HepG2 (cell line): ENCODE measurements around the gene RPL41. TPM values are rescaled to one million over a fixed set of nuclear protein-coding genes. Genes with fewer than 3 reads are reported as not detected.
A peak's percentile ranks its signal among the peaks of the same experiment; 100 is the strongest.

ENCODE experiments used
- AKAP8 ChIP-seq: sonication (generic); formaldehyde crosslinking; IDR thresholded peaks from 2 replicates; pipeline ENCODE4 v1.5.1; 2020; ENCODE audit warnings: mild to moderate bottlenecking, missing genetic modification reagents
- BHLHE40 ChIP-seq: IDR thresholded peaks from 2 replicates; pipeline ENCODE4 v1.6.1; 2011; ENCODE audit warnings: low read length, improper control_type of control experiment
- CHD2 ChIP-seq: IDR thresholded peaks from 2 replicates; pipeline ENCODE4 v1.6.1; 2011; ENCODE audit warnings: low read depth, low read length, improper control_type of control experiment
- GABPB1 ChIP-seq: IDR thresholded peaks from 2 replicates; pipeline ENCODE4 v1.6.1; 2016; ENCODE audit warnings: mild to moderate bottlenecking, missing genetic modification reagents, moderate library complexity, missing compliant biosample characterization
- GLI4 ChIP-seq: sonication (generic); formaldehyde crosslinking; IDR thresholded peaks from 2 replicates; pipeline ENCODE4 v1.5.1; 2020; ENCODE audit warnings: missing genetic modification reagents, mild to moderate bottlenecking, moderate library complexity, borderline replicate concordance
- JUNB ChIP-seq: sonication (generic); formaldehyde crosslinking; IDR thresholded peaks from 2 replicates; pipeline ENCODE4 v1.8.0; 2022; ENCODE audit warnings: missing genetic modification reagents, mild to moderate bottlenecking, borderline replicate concordance
- LCORL ChIP-seq, 2 experiments: fragments of 450-650 bp in 1 of 2; sonication (generic) in 1 of 2; formaldehyde crosslinking in 1 of 2; IDR thresholded peaks; 2 replicates each; pipeline versions ENCODE4 v1.5.0 to v1.6.1; 2017 to 2020; ENCODE audit warnings: antibody characterized with exemption in 1 of 2, missing genetic modification reagents in 1 of 2
- MAF1 ChIP-seq: sonication (generic); formaldehyde crosslinking; IDR thresholded peaks from 2 replicates; pipeline ENCODE4 v1.5.0; 2020; ENCODE audit warnings: missing genetic modification reagents, borderline replicate concordance
- NPAS2 ChIP-seq: sonication (generic); formaldehyde crosslinking; IDR thresholded peaks from 2 replicates; pipeline ENCODE4 v1.8.0; 2022; ENCODE audit warnings: mild to moderate bottlenecking, missing genetic modification reagents, borderline replicate concordance
- POLR2G ChIP-seq: fragments of 200-400 bp; formaldehyde crosslinking; IDR thresholded peaks from 2 replicates; pipeline ENCODE4 v1.6.1; 2018; ENCODE audit warnings: mild to moderate bottlenecking, low read depth, low read length, moderate library complexity
- SPEN ChIP-seq: sonication (generic); formaldehyde crosslinking; IDR thresholded peaks from 2 replicates; pipeline ENCODE4 v1.5.1; 2020; ENCODE audit warnings: low read depth, mild to moderate bottlenecking, missing genetic modification reagents
- ZBTB7B ChIP-seq: sonication (generic); formaldehyde crosslinking; IDR thresholded peaks from 2 replicates; pipeline ENCODE4 v1.4.0; 2020; ENCODE audit warnings: missing genetic modification reagents
- ZFP90 ChIP-seq: sonication (generic); formaldehyde crosslinking; IDR thresholded peaks from 2 replicates; pipeline ENCODE4 v1.8.0; 2022; ENCODE audit warnings: missing genetic modification reagents, mild to moderate bottlenecking, inconsistent platforms, borderline replicate concordance
- ZNF17 ChIP-seq: sonication (generic); formaldehyde crosslinking; IDR thresholded peaks from 2 replicates; pipeline ENCODE4 v1.5.0; 2020; ENCODE audit warnings: mild to moderate bottlenecking, missing genetic modification reagents
- ZNF256 ChIP-seq: sonication (generic); formaldehyde crosslinking; conservative IDR thresholded peaks from 2 replicates; pipeline ENCODE4 v1.4.0; 2020; ENCODE audit warnings: missing genetic modification reagents
- ZNF367 ChIP-seq: sonication (generic); formaldehyde crosslinking; IDR thresholded peaks from 2 replicates; pipeline ENCODE4 v1.4.0; 2020; ENCODE audit warnings: missing genetic modification reagents, borderline replicate concordance
- ZNF382 ChIP-seq: sonication (generic); formaldehyde crosslinking; IDR thresholded peaks from 2 replicates; pipeline ENCODE4 v1.5.0; 2020; ENCODE audit warnings: missing genetic modification reagents, mild to moderate bottlenecking, borderline replicate concordance
- ZNF556 ChIP-seq: sonication (generic); formaldehyde crosslinking; IDR thresholded peaks from 2 replicates; pipeline ENCODE4 v1.4.0; 2020; ENCODE audit warnings: mild to moderate bottlenecking, missing genetic modification reagents, borderline replicate concordance
- ZNF629 ChIP-seq: sonication (generic); formaldehyde crosslinking; conservative IDR thresholded peaks from 2 replicates; pipeline ENCODE4 v1.5.0; 2020; ENCODE audit warnings: missing genetic modification reagents
- polyA plus RNA-seq, 8 experiments: library from polyadenylated mRNA; depleted of rRNA in 3 of 8; stranded (reverse) in 7 of 8; unstranded in 1 of 8; fragments of >200 nt; fragmentation: Illumina TruSeq in 4 of 8; extraction: Trizol in 4 of 8; gene quantifications; 2 replicates each; pipeline versions ENCODE4 v1.2.1 to v1.2.3, GENCODE V29; 2011 to 2016; ENCODE audit warnings: low read depth in 4 of 8, missing spikeins in 1 of 8, mixed read lengths in 1 of 8; ENCODE audit not compliant: insufficient read depth in 1 of 8
- total RNA-seq, 5 experiments: library from RNA; depleted of rRNA; stranded (reverse); fragments of >200 nt; fragmentation: Illumina TruSeq; extraction: Trizol; gene quantifications; 2 replicates each; pipeline ENCODE4 v1.2.3, GENCODE V29; 2016; ENCODE audit warnings: low read depth in 1 of 5
- TF ChIP-seq, protein P1 (sequence below): sonication (generic); formaldehyde crosslinking; IDR thresholded peaks from 2 replicates; pipeline ENCODE4 v1.4.0; 2020; ENCODE audit warnings: low read depth, missing genetic modification reagents
- TF ChIP-seq, protein P2 (sequence below): sonication (generic); formaldehyde crosslinking; IDR thresholded peaks from 2 replicates; pipeline ENCODE4 v1.5.0; 2020; ENCODE audit warnings: missing genetic modification reagents, mild to moderate bottlenecking, borderline replicate concordance
- TF ChIP-seq, protein P3 (sequence below): fragments of 450-650 bp; IDR thresholded peaks from 2 replicates; pipeline ENCODE4 v1.6.1; 2017; ENCODE audit warnings: mild to moderate bottlenecking

Gene RPL41
- total and polyA plus RNA-seq, 2 of the 13 experiments (the other 11 are each of a cell fraction or from before 2014, with no cell fraction given): 4,012 to 7,670 TPM

DNA sequence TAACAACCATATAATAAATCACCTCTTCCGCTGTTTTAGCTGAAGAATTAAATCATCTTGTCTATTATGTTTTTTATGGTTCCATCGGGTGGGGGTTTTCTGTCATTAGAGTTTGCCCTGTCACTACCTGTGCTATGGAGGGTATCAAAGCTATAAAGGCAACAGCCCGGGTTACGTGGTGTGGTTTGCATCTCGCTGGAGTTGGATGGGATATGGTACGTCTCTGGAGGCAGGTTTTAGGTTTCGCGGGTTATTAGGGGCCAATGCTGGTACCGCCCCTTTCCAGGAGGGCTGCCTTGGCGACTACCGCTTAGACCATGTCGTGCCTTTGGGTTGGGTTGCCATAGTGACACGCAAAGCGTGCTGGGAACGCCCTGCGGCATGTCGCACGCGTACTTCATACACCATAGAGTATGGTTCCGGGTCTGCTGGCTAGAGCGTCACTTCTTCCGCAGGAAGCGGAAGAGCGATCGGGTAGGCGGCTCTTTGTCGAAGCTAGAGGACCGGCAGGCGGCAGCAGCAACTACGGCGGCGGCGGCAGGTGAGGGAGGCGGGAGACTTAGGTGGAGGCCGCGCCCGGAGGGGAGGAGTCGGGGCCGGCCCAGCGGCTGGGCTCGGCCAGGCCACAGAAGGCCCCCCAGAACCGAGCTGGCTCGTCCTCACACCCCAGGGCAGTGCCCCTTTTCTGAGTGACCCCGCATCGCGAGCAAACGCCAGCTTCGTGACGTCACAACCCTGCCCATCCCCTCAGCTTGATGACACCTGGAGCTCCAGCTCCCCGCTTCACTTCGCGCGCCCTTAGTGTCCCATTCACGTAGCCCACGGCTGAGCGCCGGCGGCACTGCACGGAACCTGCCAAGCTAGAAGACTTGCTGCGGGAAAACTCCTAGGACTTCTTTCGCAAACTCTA is 1.6 kb downstream of the RPL41 start, which contains the start of gene ZC3H10 (continued):
- TF ChIP-seq CHD2: peak; percentile 67; the same call in 1 of the 2 replicates
- TF ChIP-seq ZFP90: peak; percentile 43; the same call in 1 of the 2 replicates
- TF ChIP-seq, protein P1, sequence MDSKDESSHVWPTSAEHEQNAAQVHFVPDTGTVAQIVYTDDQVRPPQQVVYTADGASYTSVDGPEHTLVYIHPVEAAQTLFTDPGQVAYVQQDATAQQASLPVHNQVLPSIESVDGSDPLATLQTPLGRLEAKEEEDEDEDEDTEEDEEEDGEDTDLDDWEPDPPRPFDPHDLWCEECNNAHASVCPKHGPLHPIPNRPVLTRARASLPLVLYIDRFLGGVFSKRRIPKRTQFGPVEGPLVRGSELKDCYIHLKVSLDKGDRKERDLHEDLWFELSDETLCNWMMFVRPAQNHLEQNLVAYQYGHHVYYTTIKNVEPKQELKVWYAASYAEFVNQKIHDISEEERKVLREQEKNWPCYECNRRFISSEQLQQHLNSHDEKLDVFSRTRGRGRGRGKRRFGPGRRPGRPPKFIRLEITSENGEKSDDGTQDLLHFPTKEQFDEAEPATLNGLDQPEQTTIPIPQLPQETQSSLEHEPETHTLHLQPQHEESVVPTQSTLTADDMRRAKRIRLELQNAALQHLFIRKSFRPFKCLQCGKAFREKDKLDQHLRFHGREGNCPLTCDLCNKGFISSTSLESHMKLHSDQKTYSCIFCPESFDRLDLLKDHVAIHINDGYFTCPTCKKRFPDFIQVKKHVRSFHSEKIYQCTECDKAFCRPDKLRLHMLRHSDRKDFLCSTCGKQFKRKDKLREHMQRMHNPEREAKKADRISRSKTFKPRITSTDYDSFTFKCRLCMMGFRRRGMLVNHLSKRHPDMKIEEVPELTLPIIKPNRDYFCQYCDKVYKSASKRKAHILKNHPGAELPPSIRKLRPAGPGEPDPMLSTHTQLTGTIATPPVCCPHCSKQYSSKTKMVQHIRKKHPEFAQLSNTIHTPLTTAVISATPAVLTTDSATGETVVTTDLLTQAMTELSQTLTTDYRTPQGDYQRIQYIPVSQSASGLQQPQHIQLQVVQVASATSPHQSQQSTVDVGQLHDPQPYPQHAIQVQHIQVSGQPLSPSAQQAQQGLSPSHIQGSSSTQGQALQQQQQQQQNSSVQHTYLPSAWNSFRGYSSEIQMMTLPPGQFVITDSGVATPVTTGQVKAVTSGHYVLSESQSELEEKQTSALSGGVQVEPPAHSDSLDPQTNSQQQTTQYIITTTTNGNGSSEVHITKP (CRISPR knock-in tag): peak; percentile 60; the same call in 1 of the 2 replicates
- TF ChIP-seq, protein P2, sequence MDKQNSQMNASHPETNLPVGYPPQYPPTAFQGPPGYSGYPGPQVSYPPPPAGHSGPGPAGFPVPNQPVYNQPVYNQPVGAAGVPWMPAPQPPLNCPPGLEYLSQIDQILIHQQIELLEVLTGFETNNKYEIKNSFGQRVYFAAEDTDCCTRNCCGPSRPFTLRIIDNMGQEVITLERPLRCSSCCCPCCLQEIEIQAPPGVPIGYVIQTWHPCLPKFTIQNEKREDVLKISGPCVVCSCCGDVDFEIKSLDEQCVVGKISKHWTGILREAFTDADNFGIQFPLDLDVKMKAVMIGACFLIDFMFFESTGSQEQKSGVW (CRISPR knock-in tag): no peak
- no peak for TF ChIP-seq JUNB (CRISPR knock-in tag)
- peak; percentile 99 for TF ChIP-seq SPEN
- TF ChIP-seq ZNF367 (CRISPR knock-in tag): no peak
- no peak for TF ChIP-seq ZNF382 (CRISPR knock-in tag)
- TF ChIP-seq, protein P3, sequence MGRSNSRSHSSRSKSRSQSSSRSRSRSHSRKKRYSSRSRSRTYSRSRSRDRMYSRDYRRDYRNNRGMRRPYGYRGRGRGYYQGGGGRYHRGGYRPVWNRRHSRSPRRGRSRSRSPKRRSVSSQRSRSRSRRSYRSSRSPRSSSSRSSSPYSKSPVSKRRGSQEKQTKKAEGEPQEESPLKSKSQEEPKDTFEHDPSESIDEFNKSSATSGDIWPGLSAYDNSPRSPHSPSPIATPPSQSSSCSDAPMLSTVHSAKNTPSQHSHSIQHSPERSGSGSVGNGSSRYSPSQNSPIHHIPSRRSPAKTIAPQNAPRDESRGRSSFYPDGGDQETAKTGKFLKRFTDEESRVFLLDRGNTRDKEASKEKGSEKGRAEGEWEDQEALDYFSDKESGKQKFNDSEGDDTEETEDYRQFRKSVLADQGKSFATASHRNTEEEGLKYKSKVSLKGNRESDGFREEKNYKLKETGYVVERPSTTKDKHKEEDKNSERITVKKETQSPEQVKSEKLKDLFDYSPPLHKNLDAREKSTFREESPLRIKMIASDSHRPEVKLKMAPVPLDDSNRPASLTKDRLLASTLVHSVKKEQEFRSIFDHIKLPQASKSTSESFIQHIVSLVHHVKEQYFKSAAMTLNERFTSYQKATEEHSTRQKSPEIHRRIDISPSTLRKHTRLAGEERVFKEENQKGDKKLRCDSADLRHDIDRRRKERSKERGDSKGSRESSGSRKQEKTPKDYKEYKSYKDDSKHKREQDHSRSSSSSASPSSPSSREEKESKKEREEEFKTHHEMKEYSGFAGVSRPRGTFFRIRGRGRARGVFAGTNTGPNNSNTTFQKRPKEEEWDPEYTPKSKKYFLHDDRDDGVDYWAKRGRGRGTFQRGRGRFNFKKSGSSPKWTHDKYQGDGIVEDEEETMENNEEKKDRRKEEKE: no peak
- TF ChIP-seq BHLHE40: peak; percentile 89
- 0 out of 2 replicates have a peak, but pooled peaks have one; percentile 28 for TF ChIP-seq ZNF256 (CRISPR knock-in tag)
- TF ChIP-seq POLR2G: peak; percentile 97
- no peak for TF ChIP-seq ZNF17 (CRISPR knock-in tag)
- peak; percentile 94 for TF ChIP-seq AKAP8 (CRISPR knock-in tag)
- no peak for TF ChIP-seq GLI4
- 0 out of 2 replicates have a peak, but pooled peaks have one; percentile 34 for TF ChIP-seq ZBTB7B (CRISPR knock-in tag)
- TF ChIP-seq MAF1 (CRISPR knock-in tag): no peak
- peak; percentile 99 for TF ChIP-seq GABPB1
- TF ChIP-seq NPAS2 (CRISPR knock-in tag): no peak
- no peak for TF ChIP-seq LCORL (IDR thresholded peaks at IDR 0.05)
- TF ChIP-seq LCORL (CRISPR knock-in tag; IDR thresholded peaks at IDR 0.05): peak; percentile 88
- TF ChIP-seq ZNF556: peak; percentile 82
- no peak for TF ChIP-seq ZNF629 (CRISPR knock-in tag)
